ENCODE measurements around the gene ARID3A.

Gene ARID3A

DNA sequence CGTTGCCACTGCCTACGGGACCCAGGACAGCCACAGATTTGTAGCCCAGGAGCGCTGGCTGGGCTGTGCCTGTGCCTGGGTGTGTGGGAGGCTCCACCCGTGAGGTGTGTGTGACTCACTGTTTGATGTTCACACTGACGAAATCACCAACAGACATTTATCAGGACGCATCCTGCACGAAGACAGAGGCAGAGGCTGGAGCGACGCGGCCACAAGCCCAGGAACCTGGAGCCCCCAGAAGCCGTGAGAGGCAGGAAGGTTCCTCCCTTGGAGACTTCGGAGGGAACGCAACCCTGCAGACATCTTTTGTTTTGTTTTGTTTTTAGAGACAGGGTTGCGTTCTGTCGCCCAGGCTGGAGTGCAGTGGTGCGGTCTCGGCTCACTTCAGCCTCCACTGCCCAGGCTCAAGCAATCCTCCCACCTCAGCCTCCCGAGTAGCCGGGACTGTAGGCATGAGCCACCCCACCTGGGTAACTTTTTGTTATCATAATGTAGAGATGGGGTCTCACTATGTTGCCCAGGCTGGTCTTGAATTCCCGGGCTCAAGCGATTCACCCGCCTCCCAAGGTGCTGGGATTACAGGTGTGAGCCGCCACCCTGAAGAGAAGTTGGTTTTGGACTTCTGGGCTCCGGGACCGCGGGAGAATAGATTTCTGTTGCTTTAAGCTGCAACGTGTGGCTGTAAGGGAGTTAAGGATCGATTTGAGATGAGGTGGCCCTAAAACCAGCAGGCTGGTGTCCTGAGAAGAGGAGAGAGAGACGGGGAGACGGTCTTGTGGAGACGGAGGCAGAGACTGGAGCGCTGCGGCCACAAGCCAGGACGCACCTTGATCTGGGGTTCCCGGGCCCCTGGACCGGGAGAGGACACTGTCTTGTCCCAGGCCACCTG lies 33.4 kb downstream of the ARID3A start:
- H3K4me3 ChIP-seq (ENCODE audit: low read depth, low read length), result no peak overlapping the region

DNA sequence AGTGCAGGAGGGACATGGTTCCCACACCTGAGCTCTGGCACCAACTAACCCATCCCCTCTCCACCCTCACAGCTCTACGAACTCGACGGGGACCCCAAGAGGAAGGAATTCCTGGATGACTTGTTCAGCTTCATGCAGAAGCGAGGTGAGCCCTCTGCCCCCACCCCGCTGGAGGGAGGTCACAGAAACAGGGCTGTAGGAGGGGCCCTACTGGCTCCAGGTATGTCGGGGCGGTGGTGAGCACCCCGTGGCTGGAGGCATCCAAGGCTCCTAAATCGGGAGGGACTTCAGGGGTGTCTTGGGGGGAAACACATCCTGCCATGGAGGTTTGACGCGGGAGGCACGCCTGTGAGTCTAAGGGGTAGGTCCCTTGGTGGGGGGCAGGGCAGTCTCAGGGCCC lies 34.2 kb downstream of the ARID3A start:
- H3K4me3 ChIP-seq (ENCODE audit: low read depth, low read length), result no peak overlapping the region

GRCh38 chr19:960601-960938 lies 34.7 kb downstream of the ARID3A start:
- H3K4me3 ChIP-seq (ENCODE audit: low read depth, low read length), result no peak overlapping the region

GRCh38 chr19:961866-962620 lies 36.2 kb downstream of the ARID3A start:
- no peak overlapping the region for H3K4me3 ChIP-seq (ENCODE audit: low read depth, low read length)

- H3K4me3 ChIP-seq (ENCODE audit: low read depth, low read length), result no peak overlapping the region
Observed at GRCh38 chr19:962683-963400, 37.0 kb downstream of the ARID3A start.

DNA sequence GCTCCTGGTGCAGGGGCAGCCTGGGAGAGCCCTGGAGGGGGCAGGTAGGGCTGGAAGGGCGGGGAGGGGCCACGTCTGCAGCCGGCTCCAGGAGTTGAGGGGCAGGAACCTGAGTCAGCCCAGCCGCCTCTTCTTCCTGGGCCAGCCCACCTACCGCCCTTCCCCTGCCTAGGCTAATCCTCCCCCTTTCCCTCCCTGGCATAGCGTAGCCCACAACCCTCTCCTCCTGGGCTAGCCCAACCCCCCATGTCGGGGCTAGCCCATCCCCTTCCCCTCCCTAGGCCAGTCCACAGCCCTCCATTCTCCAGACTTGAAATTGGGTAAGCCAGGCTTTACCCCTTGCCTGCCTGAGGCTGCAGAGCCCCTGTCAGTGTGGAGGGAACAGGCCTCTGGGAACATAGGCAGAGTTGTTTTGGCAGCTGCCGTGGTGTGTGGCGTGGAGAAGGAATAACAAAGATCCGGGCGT lies 37.7 kb downstream of the ARID3A start:
- no peak overlapping the region for H3K4me3 ChIP-seq (ENCODE audit: low read depth, low read length)

- no peak overlapping the region for H3K4me3 ChIP-seq (ENCODE audit: low read depth, low read length)
Observed at GRCh38 chr19:964116-964520, 38.3 kb downstream of the ARID3A start.

DNA sequence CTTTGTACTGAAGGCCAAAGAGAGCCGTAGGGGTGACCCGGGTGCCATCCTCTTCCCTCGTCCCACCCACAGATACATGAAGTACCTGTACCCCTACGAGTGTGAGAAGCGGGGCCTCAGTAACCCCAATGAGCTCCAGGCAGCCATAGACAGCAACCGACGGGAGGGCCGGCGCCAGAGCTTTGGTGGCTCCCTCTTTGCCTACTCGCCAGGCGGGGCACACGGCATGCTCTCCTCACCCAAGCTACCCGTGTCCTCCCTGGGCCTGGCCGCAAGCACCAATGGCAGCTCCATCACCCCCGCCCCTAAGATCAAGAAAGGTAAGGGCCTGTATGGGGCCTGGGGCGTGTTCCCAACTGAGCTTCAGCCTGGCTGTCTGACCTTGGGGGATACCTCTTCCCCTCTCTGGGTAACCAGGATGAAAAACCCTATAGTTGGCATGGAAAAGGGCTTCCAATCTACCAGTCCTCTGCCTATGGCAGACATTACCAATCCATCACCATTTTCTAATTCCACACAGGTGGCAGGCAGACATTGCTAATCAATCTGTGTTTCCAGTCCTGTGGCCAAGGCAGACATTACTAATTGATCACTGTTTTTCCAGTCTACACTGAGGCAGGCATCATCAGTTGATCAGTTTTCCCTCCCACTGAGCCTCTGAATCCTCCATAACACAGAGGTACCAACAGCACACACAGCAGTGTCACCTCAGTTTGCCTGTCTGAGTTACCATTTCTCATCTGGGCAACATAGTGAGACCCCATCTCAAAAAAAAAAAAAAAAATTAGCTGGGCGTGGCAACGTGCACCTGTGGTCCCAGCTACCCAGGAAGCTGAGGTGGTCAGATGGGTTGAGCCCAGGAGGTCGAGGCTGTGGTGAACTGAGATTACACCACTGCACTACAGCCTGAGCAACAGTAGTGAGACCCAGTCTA lies 39.2 kb downstream of the ARID3A start:
- no peak overlapping the region for H3K4me3 ChIP-seq (ENCODE audit: low read depth, low read length)

DNA sequence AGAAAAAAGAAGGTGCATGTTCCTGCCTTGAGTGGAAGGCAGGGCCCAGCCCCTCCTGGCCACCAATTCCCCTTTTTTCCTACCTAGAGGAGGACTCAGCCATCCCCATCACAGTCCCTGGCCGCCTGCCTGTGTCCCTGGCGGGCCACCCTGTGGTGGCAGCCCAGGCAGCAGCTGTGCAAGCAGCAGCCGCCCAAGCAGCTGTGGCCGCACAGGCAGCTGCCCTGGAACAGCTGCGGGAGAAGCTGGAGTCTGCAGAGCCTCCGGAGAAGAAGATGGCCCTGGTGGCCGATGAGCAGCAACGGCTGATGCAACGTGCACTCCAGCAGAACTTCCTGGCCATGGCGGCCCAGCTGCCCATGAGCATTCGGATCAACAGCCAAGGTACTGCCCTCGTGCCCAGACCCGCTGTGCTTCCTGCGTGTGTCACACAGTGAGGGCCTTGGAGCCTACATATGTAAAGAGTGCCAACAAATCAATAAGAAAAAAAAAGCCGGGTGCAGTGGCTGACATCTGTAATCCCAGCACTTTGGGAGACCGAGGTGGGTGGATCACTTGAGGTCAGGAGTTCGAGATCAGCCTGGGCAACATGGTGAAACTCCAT lies 40.8 kb downstream of the ARID3A start:
- no peak overlapping the region for H3K4me3 ChIP-seq (ENCODE audit: low read depth, low read length)

DNA sequence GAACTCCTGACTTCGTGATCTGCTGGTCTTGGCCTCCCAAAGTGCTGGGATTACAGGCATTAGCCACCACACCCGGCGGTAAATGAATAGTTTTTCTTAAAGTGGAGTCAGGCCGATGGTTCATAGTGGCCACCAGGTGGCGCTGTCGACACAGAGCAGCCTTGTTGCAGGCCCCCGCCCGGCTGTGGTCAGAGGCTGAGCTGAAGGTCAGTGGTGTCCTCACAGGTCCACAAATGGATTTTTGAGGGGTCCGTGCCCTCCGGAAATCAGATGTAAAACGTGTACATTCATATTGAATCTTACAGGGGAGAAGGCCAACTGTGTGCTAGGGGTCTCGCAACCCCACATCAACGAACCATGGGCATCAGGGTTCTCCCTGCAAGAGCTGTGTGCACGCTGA lies 44.9 kb downstream of the ARID3A start:
- H3K4me3 ChIP-seq (ENCODE audit: low read depth, low read length), result no peak overlapping the region

DNA sequence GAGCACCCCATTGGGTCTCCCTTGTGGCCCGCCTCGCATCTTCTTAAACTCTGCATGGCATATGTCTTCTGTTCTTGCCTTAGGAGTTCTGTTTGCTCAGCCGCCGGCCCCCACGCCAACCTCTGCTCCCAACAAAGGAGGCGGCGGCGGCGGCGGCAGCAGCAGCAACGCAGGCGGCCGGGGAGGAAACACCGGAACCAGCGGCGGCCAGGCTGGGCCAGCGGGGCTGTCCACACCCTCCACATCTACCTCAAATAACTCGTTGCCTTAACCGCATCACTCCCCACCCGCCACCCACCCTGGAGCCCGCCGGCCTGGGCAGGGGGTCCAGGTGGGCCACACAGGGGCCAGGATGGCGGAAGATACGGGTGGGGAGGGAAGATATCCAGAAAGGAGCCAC lies 46.0 kb downstream of the ARID3A start:
- H3K4me3 ChIP-seq (ENCODE audit: low read depth, low read length), result no peak overlapping the region

DNA sequence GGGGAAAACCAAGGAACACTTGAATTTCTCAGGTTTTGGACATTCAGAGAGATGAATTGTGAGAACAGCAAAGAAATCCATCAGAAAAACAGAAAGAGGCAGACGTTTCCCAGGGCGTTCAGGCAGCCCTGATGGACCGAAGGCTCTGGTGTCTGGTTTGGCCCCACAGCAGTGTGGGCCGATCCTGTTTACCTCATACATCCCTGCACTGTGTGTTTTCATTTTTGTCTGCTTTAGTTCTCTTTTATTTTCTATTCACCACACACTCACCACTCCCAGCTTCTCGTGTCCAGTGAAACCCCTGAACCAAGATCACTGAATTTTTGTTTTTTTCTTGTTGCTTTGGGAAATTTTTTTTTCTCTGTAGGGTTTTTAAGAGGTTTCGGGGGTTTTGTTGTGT lies 46.4 kb downstream of the ARID3A start:
- no peak overlapping the region for H3K4me3 ChIP-seq (ENCODE audit: low read depth, low read length)

DNA sequence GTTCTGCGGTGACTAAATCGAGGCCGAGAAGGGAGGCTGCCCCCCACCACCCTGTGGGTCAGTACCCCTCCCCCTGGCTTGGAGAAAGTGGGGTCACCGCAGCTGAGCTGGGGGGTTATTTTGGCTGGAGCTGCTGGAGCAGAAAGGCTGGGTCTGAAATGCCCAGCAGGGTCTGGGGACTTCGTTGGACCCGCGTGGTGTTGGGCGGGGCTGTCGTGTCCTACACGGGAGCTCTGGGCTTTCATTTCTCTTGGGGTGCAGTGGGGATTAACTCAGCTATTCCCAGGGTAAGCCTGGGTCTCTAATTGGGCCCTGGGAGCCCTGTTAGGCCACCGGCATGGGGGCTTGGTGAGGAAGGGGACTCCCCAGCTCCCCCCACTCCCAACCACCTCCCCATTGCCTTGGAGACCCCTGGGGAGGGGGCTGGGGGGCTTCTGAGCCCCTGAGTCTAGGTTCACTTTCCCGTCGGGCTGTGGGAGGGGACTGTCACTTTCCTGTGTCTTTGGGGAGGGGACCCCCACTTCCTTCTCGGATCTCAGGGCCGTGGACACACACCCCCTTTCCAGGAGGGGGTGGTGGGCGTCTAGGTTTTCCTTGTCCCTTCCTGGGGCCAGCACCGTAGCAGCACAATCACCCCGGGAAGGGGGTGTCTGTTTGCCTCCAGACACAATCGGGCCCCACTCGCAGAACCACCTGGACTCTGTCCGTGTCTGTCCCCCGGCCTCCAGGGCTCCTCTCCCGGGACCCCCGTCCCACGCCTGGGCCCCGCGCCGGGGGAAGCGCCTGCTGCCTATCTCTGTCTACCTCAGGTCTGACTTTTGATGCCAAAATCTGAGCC lies 48.1 kb downstream of the ARID3A start:
- no peak overlapping the region for H3K4me3 ChIP-seq (ENCODE audit: low read depth, low read length)

- H3K4me3 ChIP-seq (ENCODE audit: low read depth, low read length), result no peak overlapping the region
Observed at GRCh38 chr19:974564-975257, 48.9 kb downstream of the ARID3A start.

DNA sequence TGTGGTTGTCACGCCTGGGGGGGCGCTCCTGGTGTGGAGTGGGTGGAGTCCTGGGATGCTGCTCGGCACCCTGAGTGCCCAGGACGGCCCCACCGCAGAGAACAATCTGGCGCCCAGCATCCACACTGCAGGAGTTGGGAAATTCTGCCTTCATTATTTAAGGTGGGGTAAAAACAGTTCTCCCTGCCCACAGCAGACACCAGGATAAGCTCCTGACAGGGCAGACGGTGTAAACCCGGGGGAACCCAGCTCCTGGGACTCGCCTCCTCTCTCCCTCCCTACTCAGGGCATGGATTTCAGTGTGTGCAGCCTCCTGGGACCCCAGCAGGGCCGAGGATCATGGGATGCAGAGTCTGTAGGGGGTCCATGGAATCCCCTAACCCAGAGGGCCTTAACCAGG lies 50.6 kb downstream of the ARID3A start:
- no peak overlapping the region for H3K4me3 ChIP-seq (ENCODE audit: low read depth, low read length)

- H3K4me3 ChIP-seq (ENCODE audit: low read depth, low read length), result no peak overlapping the region
Observed at GRCh38 chr19:977058-977464, 51.2 kb downstream of the ARID3A start.

DNA sequence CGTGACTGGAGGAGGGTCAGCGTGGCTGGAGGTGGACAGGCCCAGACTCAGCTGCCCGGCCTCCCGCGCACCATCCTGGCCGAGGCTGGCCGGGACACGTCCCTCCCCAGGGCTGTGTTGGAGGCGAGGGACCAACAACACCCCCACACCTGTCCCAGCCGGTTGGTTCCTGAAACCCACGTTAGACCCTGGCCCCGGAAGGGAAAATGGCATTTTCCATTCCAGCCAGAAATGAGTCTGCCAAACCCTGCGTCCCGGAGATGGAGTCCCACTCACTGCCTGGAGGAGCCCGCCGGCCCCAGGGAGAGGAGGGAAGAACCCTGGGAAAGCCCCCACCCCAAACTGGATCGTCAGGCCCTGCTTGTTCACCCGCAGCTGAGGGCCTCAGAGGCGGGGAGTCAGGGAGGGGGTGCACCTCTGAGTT lies 53.5 kb downstream of the ARID3A start:
- H3K4me3 ChIP-seq (ENCODE audit: low read depth, low read length), result no peak overlapping the region

DNA sequence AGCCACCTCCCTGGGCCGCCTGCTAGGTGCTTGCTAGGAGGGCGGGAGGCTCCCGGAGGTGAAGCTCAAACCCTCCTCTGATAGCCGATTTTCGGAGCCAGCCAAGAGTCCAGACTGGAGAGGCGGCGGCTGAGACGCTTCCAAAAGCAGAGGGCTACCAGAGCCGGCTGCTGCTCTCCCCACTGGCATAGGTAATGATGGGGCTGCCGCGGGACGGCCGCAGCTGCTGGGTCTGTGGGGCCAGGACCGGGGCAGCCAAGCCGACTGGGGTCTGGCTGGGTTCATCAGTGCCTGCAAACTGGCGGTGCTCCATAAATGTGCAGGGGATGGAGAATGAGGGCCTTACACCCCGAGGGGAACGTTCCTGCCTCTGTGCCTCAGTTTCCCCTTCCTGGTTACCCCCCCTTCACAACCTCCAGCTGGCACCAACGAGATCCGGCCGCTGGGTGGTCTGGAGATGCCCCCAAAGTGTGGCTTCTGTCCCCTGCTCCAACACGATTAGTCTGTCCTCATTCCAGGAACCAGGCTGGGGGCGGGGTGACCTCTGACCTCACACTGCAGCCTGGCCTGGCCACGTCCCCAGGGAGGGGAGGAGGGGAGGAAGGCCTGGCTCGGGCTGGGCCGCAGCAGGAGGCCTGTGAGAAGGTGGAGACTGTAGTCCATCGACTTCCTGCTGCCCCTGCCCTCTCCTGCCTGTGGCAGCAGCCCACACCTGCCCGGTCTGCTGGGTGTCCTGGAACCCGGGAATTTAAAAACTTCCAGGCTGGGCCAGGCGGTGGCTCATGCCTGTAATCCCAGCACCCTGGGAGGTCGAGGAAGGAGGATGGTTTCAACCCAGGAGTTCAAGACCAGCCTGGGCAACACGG lies 54.5 kb downstream of the ARID3A start:
- H3K4me3 ChIP-seq (ENCODE audit: low read depth, low read length), result no peak overlapping the region

All from iPS-11a (cell line).